K562 (cell line): ENCODE measurements around the gene PVALEF. TPM values are rescaled to one million over a fixed set of nuclear protein-coding genes. Genes with fewer than 3 reads are reported as not detected.

Experiments
- C11orf30 ChIP-seq: fragments of 450-650 bp; IDR thresholded peaks from 2 replicates; pipeline ENCODE4 v1.6.1; 2016; ENCODE audit warnings: low read depth, mild to moderate bottlenecking
- CCNT2 ChIP-seq: IDR thresholded peaks from 2 replicates; pipeline ENCODE4 v1.6.1; 2011; ENCODE audit warnings: borderline replicate concordance, low read depth, mild to moderate bottlenecking, moderate library complexity, mixed read lengths, low read length; ENCODE audit not compliant: insufficient read length; ENCODE audit errors: extremely low read depth
- CREM ChIP-seq: IDR thresholded peaks from 2 replicates; pipeline ENCODE4 v1.6.1; 2014; ENCODE audit warnings: antibody characterized with exemption, low read depth
- EWSR1 ChIP-seq: fragments of 450-650 bp; IDR thresholded peaks from 2 replicates; pipeline ENCODE4 v1.6.1; 2018; ENCODE audit warnings: borderline replicate concordance, mild to moderate bottlenecking, low read depth, moderate library complexity; ENCODE audit not compliant: partially characterized antibody
- HNRNPUL1 ChIP-seq: fragments of 200-400 bp; formaldehyde crosslinking; IDR thresholded peaks from 2 replicates; pipeline ENCODE4 v1.6.1; 2017; ENCODE audit warnings: low read length
- KDM1A ChIP-seq, 2 experiments: fragments of 450-650 bp; IDR thresholded peaks; 2 replicates each; pipeline ENCODE4 v1.6.1; 2016; ENCODE audit warnings: mild to moderate bottlenecking in 2 of 2
- LARP7 ChIP-seq: fragments of 450-650 bp; IDR thresholded peaks from 2 replicates; pipeline ENCODE4 v1.6.1; 2016
- MLLT1 ChIP-seq, 2 experiments: fragments of 450-650 bp; IDR thresholded peaks; 2 replicates each; pipeline ENCODE4 v1.6.1; 2016
- PCBP1 ChIP-seq: fragments of 200-400 bp; formaldehyde crosslinking; IDR thresholded peaks from 2 replicates; pipeline ENCODE4 v1.6.1; 2018; ENCODE audit warnings: mild to moderate bottlenecking, low read depth, low read length; ENCODE audit not compliant: poor library complexity, severe bottlenecking
- PPARD ChIP-seq: fragments of 250-450 bp; sonication (Bioruptor Pico); IDR thresholded peaks from 2 replicates; pipeline ENCODE4 v1.8.0; 2022; ENCODE audit warnings: inconsistent platforms, mild to moderate bottlenecking, moderate library complexity
- SNRNP70 ChIP-seq: fragments of 200-400 bp; formaldehyde crosslinking; optimal IDR thresholded peaks from 2 replicates; pipeline ENCODE3; 2017; ENCODE audit warnings: low read depth, low read length
- STAT6 ChIP-seq: sonication (generic); formaldehyde crosslinking; IDR thresholded peaks from 2 replicates; pipeline ENCODE4 v1.8.1; 2023; ENCODE audit warnings: mild to moderate bottlenecking, missing genetic modification reagents
- TFE3 ChIP-seq: fragments of 450-650 bp; formaldehyde crosslinking; IDR thresholded peaks from 2 replicates; pipeline ENCODE4 v1.4.0; 2020; ENCODE audit warnings: mild to moderate bottlenecking, mixed read lengths
- USF2 ChIP-seq: sonication (generic); formaldehyde crosslinking; IDR thresholded peaks from 2 replicates; pipeline ENCODE4 v1.5.0; 2020; ENCODE audit warnings: missing genetic modification reagents
- ZKSCAN3 ChIP-seq: fragments of 250-450 bp; sonication (Bioruptor Pico); IDR thresholded peaks from 2 replicates; pipeline ENCODE4 v1.4.0; 2020
- ZNF830 ChIP-seq: fragments of 250-450 bp; sonication (Bioruptor Pico); IDR thresholded peaks from 2 replicates; pipeline ENCODE4 v1.5.0; 2021; ENCODE audit warnings: mild to moderate bottlenecking
- polyA plus RNA-seq, 8 experiments: library from polyadenylated mRNA; depleted of rRNA in 4 of 8; stranded (reverse) in 5 of 8; unstranded in 3 of 8; fragments of >200 nt; fragmentation: Nextera tagmentation in 2 of 8; fragmentation: Illumina TruSeq in 1 of 8; extraction: Ambion mirVana in 2 of 8; extraction: Trizol in 1 of 8; gene quantifications; 2 replicates each; pipeline versions ENCODE4 v1.2.1 to v1.2.3, GENCODE V29; 2011 to 2014; ENCODE audit warnings: inconsistent platforms in 1 of 8, missing spikeins in 1 of 8
- total RNA-seq, 7 experiments: library from RNA; depleted of rRNA in 6 of 7; stranded (reverse); fragments of >200 nt in 6 of 7; fragmentation: Illumina TruSeq in 2 of 7; extraction: Trizol in 2 of 7; gene quantifications; 2 replicates each; pipeline versions ENCODE4 v1.2.1 to v1.2.3, GENCODE V29; 2011 to 2021; ENCODE audit warnings: low replicate concordance in 1 of 7
- TF ChIP-seq, protein P1 (sequence below): fragments of 450-650 bp; IDR thresholded peaks from 2 replicates; pipeline ENCODE4 v1.6.1; 2018; ENCODE audit not compliant: partially characterized antibody

The PVALEF gene
- total and polyA plus RNA-seq, 9 of the 15 experiments (the other 6 are each of a cell fraction or from before 2014, with no cell fraction given) = not detected

DNA sequence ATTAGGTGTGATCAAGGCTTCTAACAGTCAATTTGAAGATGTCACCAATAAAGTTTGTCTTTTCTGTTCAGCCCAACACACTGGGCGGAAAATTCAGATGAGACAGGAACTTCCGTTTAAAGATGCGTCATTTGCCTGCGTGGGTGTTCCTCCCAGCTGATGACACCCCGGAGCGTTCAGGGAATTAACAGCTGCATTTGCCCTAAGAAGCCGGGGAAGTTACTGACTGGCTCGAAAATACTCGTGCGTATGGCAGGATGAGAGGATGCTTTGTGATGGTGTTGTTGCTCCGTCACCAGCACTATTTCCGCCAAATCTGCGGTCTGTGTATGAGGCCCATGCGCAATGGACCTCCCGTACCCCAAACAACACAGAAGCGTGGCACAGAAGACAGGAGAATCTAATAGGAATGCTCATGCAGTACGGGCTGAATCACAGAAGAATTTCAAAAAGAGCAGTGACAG, 11.9 kb upstream of the PVALEF start (continued):
- TF ChIP-seq STAT6 (CRISPR knock-in tag) (no peak), HNRNPUL1 (no peak), TFE3 (CRISPR knock-in tag) (no peak), USF2 (CRISPR knock-in tag) (no peak), MLLT1 (IDR thresholded peaks at IDR 0.05) (no peak), CCNT2 (no peak), LARP7 (no peak), KDM1A (IDR thresholded peaks at IDR 0.05) (no peak), PPARD (CRISPR knock-in tag) (no peak), SNRNP70 (no peak), ZKSCAN3 (CRISPR knock-in tag) (no peak), PCBP1 (no peak), CREM (peak; percentile 84), EWSR1 (no peak), C11orf30 (no peak), ZNF830 (no peak)
- TF ChIP-seq, protein P1, sequence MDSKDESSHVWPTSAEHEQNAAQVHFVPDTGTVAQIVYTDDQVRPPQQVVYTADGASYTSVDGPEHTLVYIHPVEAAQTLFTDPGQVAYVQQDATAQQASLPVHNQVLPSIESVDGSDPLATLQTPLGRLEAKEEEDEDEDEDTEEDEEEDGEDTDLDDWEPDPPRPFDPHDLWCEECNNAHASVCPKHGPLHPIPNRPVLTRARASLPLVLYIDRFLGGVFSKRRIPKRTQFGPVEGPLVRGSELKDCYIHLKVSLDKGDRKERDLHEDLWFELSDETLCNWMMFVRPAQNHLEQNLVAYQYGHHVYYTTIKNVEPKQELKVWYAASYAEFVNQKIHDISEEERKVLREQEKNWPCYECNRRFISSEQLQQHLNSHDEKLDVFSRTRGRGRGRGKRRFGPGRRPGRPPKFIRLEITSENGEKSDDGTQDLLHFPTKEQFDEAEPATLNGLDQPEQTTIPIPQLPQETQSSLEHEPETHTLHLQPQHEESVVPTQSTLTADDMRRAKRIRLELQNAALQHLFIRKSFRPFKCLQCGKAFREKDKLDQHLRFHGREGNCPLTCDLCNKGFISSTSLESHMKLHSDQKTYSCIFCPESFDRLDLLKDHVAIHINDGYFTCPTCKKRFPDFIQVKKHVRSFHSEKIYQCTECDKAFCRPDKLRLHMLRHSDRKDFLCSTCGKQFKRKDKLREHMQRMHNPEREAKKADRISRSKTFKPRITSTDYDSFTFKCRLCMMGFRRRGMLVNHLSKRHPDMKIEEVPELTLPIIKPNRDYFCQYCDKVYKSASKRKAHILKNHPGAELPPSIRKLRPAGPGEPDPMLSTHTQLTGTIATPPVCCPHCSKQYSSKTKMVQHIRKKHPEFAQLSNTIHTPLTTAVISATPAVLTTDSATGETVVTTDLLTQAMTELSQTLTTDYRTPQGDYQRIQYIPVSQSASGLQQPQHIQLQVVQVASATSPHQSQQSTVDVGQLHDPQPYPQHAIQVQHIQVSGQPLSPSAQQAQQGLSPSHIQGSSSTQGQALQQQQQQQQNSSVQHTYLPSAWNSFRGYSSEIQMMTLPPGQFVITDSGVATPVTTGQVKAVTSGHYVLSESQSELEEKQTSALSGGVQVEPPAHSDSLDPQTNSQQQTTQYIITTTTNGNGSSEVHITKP = no peak
